Karpas-422 (cell line): ENCODE data around the gene DCTN3. TPM values are rescaled to one million over a fixed set of nuclear protein-coding genes. Genes with fewer than 3 reads are reported as not detected.

ENCODE experiments used
- DNase-seq: peaks from one replicate; pipeline ENCODE4 v3.0.0-alpha.2; 2015
- H2AFZ ChIP-seq: fragments of 200-600 bp; sonication (generic); 2 replicates; pipeline ENCODE4 v1.6.1; 2014; ENCODE audit warnings: antibody characterized with exemption, low read length, mixed read lengths
- H3K27ac ChIP-seq: fragments of 200-600 bp; sonication (generic); 2 replicates; pipeline ENCODE4 v1.5.1; 2014; ENCODE audit warnings: mild to moderate bottlenecking, low read length, moderate library complexity
- H3K27me3 ChIP-seq: fragments of 200-600 bp; sonication (generic); 2 replicates; pipeline ENCODE4 v1.6.1; 2014; ENCODE audit warnings: low read length, mixed read lengths
- H3K36me3 ChIP-seq: fragments of 200-600 bp; sonication (generic); 2 replicates; pipeline ENCODE4 v1.6.1; 2014; ENCODE audit warnings: low read length, mixed read lengths; ENCODE audit not compliant: insufficient read depth
- H3K4me1 ChIP-seq: fragments of 200-600 bp; sonication (generic); 2 replicates; pipeline ENCODE4 v1.6.1; 2014; ENCODE audit warnings: mild to moderate bottlenecking, low read length, mixed read lengths
- H3K4me2 ChIP-seq: fragments of 200-600 bp; sonication (generic); 2 replicates; pipeline ENCODE4 v1.6.1; 2014; ENCODE audit warnings: low read length, low read depth, mild to moderate bottlenecking; ENCODE audit not compliant: poor library complexity, severe bottlenecking
- H3K4me3 ChIP-seq: fragments of 200-600 bp; sonication (generic); 2 replicates; pipeline ENCODE4 v1.5.1; 2014; ENCODE audit warnings: mild to moderate bottlenecking, antibody characterized with exemption, low read length, mixed read lengths
- H3K79me2 ChIP-seq: fragments of 200-600 bp; sonication (generic); 2 replicates; pipeline ENCODE4 v1.6.1; 2014; ENCODE audit warnings: mild to moderate bottlenecking, low read length, mixed read lengths
- H3K9ac ChIP-seq: fragments of 200-600 bp; sonication (generic); 2 replicates; pipeline ENCODE4 v1.6.0; 2014; ENCODE audit warnings: low read length
- H3K9me2 ChIP-seq: fragments of 200-600 bp; sonication (generic), shearing (Covaris generic); replicated peaks from 2 replicates; pipeline ENCODE4 v1.6.0; 2014; ENCODE audit warnings: mild to moderate bottlenecking, low read length, moderate library complexity; ENCODE audit not compliant: insufficient read depth
- H3K9me3 ChIP-seq: fragments of 300-700, 200-600 bp; sonication (generic); 2 replicates; pipeline ENCODE4 v1.6.1; 2014; ENCODE audit warnings: low read length, mixed read lengths
- H4K20me1 ChIP-seq: fragments of 200-600 bp; sonication (generic); 2 replicates; pipeline ENCODE4 v1.6.1; 2014; ENCODE audit warnings: mild to moderate bottlenecking, antibody characterized with exemption, low read length, low read depth; ENCODE audit not compliant: insufficient read depth
- total RNA-seq: library from RNA; depleted of rRNA; stranded (reverse); fragments of >200 nt; shearing (Covaris generic); gene quantifications from 2 replicates; pipeline ENCODE4 v1.2.3, GENCODE V29; 2014; ENCODE audit warnings: low replicate concordance; rRNA removed

DCTN3 gene
- total RNA-seq, result 75.9 and 98.9 TPM in 2 replicates

DNA sequence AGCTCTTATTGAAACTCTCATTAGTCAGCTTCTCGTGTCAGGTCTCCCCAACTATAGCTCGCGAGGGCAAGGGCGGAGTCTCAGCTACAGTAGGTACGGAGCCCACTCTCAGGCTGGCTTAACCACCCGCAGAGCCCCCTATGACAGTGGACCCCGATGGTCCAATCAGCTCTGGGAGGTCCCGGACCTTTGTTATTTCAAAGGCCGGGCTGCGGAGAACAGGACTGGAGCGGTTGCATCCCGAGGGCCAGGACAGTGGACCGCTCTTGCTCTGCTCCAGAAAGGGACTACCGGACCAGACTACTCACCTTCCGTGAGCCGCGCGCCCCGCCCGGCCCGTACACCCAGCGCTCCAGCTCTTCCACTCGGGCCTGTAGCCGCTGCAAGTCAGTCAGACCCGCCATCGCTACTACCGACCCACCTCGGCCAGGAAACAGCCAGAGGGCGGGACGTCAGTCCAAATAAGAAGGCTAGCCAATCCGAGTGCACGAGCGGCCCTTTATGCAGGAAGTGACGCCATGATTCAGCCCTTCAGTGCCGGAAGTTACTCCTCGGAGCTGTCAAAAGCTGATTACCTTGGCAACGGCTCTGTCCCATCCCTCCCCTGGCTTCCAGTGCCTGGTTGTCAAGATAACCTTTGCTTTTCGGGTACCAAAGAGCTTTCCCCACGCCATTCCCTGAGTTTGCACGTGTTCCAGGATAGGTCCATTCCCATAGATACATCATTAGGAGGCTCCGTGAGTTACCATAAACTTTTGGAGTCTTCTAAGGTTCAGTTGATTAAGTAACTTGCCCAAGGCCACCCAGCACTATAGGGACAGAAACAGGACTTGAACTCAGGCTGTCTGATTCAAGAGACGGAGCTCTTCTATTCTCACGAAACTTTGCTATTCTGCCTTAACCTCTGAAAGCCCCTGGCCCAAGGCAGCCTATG lies at the start of gene DCTN3:
Gene DCTN3 (minus strand): TSS at position 435 of the 934 bp plus-strand sequence. CDS start 31 bp downstream, at position 404.
- Histone ChIP-seq H3K79me2 (peaks cover 16% of the 10 kb centered on the region), H3K4me3 (peak within 1 kb of the TSS; percentile 91), H3K36me3 (no peaks in the 10 kb centered on the region), H3K9ac (peak within 1 kb of the TSS; percentile 86), H3K4me1 (peaks cover 17% of the 10 kb centered on the region), H2AFZ (peak within 1 kb of the TSS; percentile 78; the same call in 1 of the 2 replicates), H3K27me3 (no peaks in the 10 kb centered on the region), H4K20me1 (no peaks in the 10 kb centered on the region), H3K9me2 (no peaks in the 10 kb centered on the region), H3K27ac (no peak within 1 kb of the TSS), H3K9me3 (no peaks in the 10 kb centered on the region), H3K4me2 (peak within 1 kb of the TSS; percentile 86)
- DNase-seq, result peak; percentile 98

DNA sequence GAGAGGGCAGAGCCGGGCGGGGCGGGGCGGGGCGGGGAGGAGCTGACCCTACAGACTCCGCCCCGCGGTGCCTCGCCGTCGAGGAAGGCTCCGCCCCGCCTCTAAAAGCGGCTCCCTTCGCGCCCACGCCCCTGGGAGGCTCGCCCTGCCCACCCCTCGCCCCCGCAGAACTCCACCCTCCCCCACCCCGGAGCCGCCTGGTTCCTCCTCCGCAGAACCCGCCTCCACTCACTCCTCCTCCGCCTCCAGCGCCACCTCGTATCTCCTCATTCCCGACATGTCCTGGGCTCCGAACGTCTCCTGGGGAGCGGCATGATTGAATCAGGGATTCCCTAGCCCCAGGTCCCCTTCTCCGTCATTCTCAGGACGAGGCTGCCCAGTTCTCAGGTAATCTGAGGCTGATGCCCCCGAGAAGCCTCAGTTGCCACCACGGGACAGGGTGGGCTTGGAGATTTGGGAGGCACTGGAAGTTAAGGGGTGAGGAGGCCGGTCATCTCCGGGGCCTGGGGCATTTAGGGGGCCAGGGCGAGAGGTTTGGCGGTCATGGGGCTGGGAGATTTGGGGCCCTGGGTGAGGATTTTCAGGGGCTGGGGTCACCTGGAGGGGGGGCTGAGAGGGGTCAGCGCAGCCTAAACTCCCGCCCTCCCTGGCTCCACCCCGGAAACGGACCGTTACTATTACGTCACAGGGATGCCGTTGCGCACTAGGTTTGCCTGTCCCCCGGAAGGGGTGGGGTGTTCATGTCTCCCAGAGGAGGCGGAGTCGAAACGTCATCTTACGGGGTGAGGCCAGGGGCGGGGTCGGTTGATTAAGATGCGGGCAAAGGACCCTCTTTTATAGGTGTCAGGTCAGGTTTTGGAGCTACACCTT lies 45.3 kb upstream of the DCTN3 start:
- peaks cover 17% of the 10 kb centered on the region for H3K4me1 ChIP-seq

DNA sequence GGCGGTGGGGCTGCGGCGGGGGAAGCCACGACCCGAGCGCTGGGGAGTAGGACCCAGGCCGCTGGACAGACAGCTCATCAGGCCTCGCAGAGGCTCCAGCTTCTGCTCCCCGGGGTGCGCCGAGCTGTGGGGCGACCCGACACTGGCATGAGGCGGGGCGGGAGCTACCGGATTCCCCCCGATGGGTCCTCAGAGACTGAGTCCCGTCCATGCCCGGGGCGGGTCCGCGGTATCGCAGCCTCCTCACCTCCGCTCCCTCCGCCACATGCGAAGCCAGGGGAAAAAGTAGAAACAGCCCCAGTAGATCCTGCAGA lies 44.7 kb upstream of the DCTN3 start:
- Histone ChIP-seq H3K4me2 (peak overlapping the region; percentile 99), H3K36me3 (no peaks in the 10 kb centered on the region), H3K4me3 (peak overlapping the region; percentile 92), H3K9me3 (no peaks in the 10 kb centered on the region), H2AFZ (peak overlapping the region; percentile 84), H3K27me3 (no peaks in the 10 kb centered on the region), H3K79me2 (no peaks in the 10 kb centered on the region), H3K9me2 (no peaks in the 10 kb centered on the region), H3K27ac (no peak overlapping the region), H4K20me1 (no peaks in the 10 kb centered on the region), H3K9ac (peak overlapping the region; percentile 73), H3K4me1 (peaks cover 17% of the 10 kb centered on the region)
- no peak for DNase-seq

More for the DNA sequence above, 45.3 kb upstream of the DCTN3 start:
- H3K4me3 ChIP-seq, result peak overlapping the region; percentile 92
- H2AFZ ChIP-seq, result peak overlapping the region; percentile 100
- H3K9ac ChIP-seq, result peak overlapping the region; percentile 98
- H3K79me2 ChIP-seq, result no peaks in the 10 kb centered on the region
- peak; percentile 98 for DNase-seq
- H3K4me2 ChIP-seq, result peak overlapping the region; percentile 99
- H3K27me3 ChIP-seq, result no peaks in the 10 kb centered on the region
- H4K20me1 ChIP-seq, result no peaks in the 10 kb centered on the region
- H3K36me3 ChIP-seq, result no peaks in the 10 kb centered on the region
- H3K9me3 ChIP-seq, result no peaks in the 10 kb centered on the region
- H3K9me2 ChIP-seq, result no peaks in the 10 kb centered on the region
- peak overlapping the region; percentile 80 for H3K27ac ChIP-seq

- H3K9me3 ChIP-seq, result no peaks in the 10 kb centered on the region
Measured at GRCh38 chr9:34664281-34665066, 44.2 kb upstream of the DCTN3 start.

GRCh38 chr9:34663303-34663605 lies 43.0 kb upstream of the DCTN3 start:
- no peaks in the 10 kb centered on the region for H3K79me2 ChIP-seq
- DNase-seq, result no peak
- no peak overlapping the region for H3K4me2 ChIP-seq
- peaks cover 17% of the 10 kb centered on the region for H3K4me1 ChIP-seq
- no peaks in the 10 kb centered on the region for H3K9me3 ChIP-seq
- no peaks in the 10 kb centered on the region for H4K20me1 ChIP-seq
- H3K27me3 ChIP-seq, result no peaks in the 10 kb centered on the region
- no peak overlapping the region for H2AFZ ChIP-seq
- no peaks in the 10 kb centered on the region for H3K9me2 ChIP-seq
- no peak overlapping the region for H3K27ac ChIP-seq
- no peaks in the 10 kb centered on the region for H3K36me3 ChIP-seq
- H3K4me3 ChIP-seq, result no peak overlapping the region
- H3K9ac ChIP-seq, result no peak overlapping the region

More at GRCh38 chr9:34664281-34665066, 44.2 kb upstream of the DCTN3 start:
- H3K27me3 ChIP-seq, result no peaks in the 10 kb centered on the region
- H2AFZ ChIP-seq, result peak overlapping the region; percentile 84
- H3K36me3 ChIP-seq, result no peaks in the 10 kb centered on the region
- H3K9ac ChIP-seq, result peak overlapping the region; percentile 73
- peak overlapping the region; percentile 41; the same call in 1 of the 2 replicates for H3K27ac ChIP-seq
- peaks cover 17% of the 10 kb centered on the region for H3K4me1 ChIP-seq
- peak overlapping the region; percentile 92 for H3K4me3 ChIP-seq
- no peaks in the 10 kb centered on the region for H4K20me1 ChIP-seq
- H3K79me2 ChIP-seq, result no peaks in the 10 kb centered on the region
- no peaks in the 10 kb centered on the region for H3K9me2 ChIP-seq
- DNase-seq, result peak; percentile 91
- peak overlapping the region; percentile 99 for H3K4me2 ChIP-seq

DNA sequence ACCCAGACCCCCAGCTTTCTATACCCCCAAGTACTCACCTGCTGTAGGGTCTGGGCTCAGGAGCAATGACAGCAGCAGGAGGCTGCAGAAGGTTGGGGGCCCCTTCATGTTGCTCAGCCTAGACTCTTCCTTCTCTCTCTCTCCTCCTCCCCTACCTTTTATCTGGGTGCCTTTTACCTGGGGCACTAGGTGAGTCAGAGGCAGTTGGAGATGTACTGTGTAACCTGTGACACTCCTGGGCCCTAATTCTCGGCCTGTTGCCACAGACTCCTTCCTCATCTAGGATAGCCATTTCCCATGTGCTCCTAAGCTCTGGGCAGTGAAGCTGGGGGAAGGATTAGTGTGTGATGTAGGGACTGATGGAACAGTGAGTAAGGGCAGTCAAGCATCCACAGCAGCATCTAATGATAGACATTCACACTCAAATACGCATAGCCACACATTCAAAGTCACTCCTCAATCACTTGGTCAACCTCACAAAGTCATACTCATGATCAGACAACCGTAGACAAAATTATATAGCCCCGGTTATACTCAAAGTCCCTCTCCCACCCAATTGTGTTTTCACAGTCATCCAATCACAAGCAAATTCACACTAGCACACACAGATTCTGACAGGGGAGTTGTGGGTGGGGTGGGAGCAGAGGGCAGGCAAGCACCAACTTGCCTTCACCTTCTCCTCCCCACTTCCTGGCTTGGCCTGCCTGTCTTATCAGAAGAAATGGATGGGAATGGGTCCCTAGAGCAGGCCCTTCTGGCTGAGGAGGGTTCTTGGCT lies 42.4 kb upstream of the DCTN3 start, which contains the start of gene CCL27:
Gene CCL27 (minus strand): TSS at position 132 of the 777 bp plus-strand sequence. CDS start 24 bp downstream, at position 108.
- Histone ChIP-seq H3K9me2 (no peaks in the 10 kb centered on the region), H3K4me3 (no peak within 1 kb of the TSS)

DNA sequence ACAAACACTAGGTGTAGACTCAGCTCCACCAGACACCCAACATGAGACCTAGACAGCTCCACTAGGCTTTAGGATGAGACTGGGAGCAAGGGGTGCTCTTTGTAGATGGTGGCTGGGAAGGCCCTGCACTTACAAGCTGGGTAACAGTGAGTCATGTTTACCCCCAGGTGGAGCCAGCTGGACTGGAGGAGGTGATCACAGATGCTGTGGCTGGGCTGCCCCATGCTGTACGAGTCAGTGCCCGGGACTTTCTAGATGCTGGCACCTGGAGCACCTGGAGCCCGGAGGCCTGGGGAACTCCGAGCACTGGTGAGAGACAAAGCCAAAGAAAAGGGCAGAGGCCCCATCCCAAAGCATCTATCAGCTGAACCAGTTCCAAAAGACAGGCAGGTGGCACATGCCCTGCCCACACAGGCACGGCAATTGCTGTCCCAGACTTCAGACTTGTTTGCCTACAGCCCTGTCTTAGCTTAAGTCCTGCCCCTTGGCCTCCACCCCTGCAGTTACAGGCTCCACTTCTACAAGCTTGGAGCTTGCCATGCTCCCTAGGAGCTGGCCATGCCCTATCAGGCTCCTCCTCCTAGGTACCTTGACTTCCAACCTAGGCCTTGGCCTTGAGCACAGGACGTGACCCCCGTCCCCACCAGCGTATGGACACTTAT lies 39.4 kb upstream of the DCTN3 start:
- Histone ChIP-seq H4K20me1 (no peaks in the 10 kb centered on the region), H3K9ac (no peak overlapping the region), H3K36me3 (no peaks in the 10 kb centered on the region), H3K4me1 (peaks cover 4% of the 10 kb centered on the region), H3K79me2 (no peaks in the 10 kb centered on the region), H2AFZ (no peak overlapping the region), H3K27me3 (no peaks in the 10 kb centered on the region), H3K9me2 (no peaks in the 10 kb centered on the region), H3K4me3 (no peak overlapping the region), H3K27ac (no peak overlapping the region), H3K9me3 (no peaks in the 10 kb centered on the region), H3K4me2 (no peak overlapping the region)
- no peak for DNase-seq

More for the DNA sequence above, 42.4 kb upstream of the DCTN3 start, which contains the start of gene CCL27:
- no peak for DNase-seq
- Histone ChIP-seq H3K9me3 (no peaks in the 10 kb centered on the region), H2AFZ (no peak within 1 kb of the TSS), H3K36me3 (no peaks in the 10 kb centered on the region), H3K4me2 (no peak within 1 kb of the TSS), H3K27me3 (no peaks in the 10 kb centered on the region), H3K79me2 (no peaks in the 10 kb centered on the region), H3K4me1 (peaks cover 17% of the 10 kb centered on the region), H3K27ac (no peak within 1 kb of the TSS), H4K20me1 (no peaks in the 10 kb centered on the region), H3K9ac (no peak within 1 kb of the TSS)
